Left ventricle myocardium inferior (tissue), 1 donor: ENCODE data around the gene BPIFB3. TPM values are rescaled to one million over a fixed set of nuclear protein-coding genes. Genes with fewer than 3 reads are reported as not detected.
"Not testable (repeated sequence)": the region's sequence is repeated elsewhere in the genome, so short reads cannot be mapped to it uniquely, and the experiment has no call there.

Experiments
- DNase-seq: peaks from one replicate; pipeline ENCODE4 v3.0.0-alpha.2; 2020
- H3K27ac ChIP-seq: fragments of 200-600 bp; replicated peaks from 2 replicates; pipeline ENCODE4 v1.8.0; 2021
- H3K27me3 ChIP-seq: fragments of 200-600 bp; 2 replicates; pipeline ENCODE4 v1.8.0; 2021; ENCODE audit warnings: low read depth
- H3K36me3 ChIP-seq: fragments of 200-600 bp; 2 replicates; pipeline ENCODE4 v1.8.0; 2021
- H3K4me1 ChIP-seq: fragments of 200-600 bp; 2 replicates; pipeline ENCODE4 v1.8.0; 2021
- H3K4me3 ChIP-seq: fragments of 200-600 bp; 2 replicates; pipeline ENCODE4 v1.8.0; 2021; ENCODE audit warnings: mild to moderate bottlenecking, moderate library complexity
- H3K9me3 ChIP-seq: fragments of 200-600 bp; replicated peaks from 2 replicates; pipeline ENCODE4 v1.8.0; 2021
- CTCF ChIP-seq: fragments of 200-600 bp; IDR thresholded peaks from 2 replicates; pipeline ENCODE4 v1.8.0; 2021; ENCODE audit warnings: antibody characterized with exemption, mild to moderate bottlenecking, borderline replicate concordance
- intact Hi-C: fragments of 100-400 bp; cut with micrococcal nuclease; formaldehyde crosslinking; loops from one replicate; pipeline ENCODE4 v1.11.0; 2022
- total RNA-seq: library from RNA; stranded (reverse); fragmentation: NEBNext Ultra II Directional; extraction: Animal tissue kit (Norgen Biotek cat#: 25700); gene quantifications from one replicate; pipeline ENCODE4 v1.2.1, GENCODE V29; 2021
- donor health status: DM: no; HTN: yes; CAD: no; lungs with severe emphysema.

The BPIFB3 gene
- total RNA-seq, 1 donor from 2014 or later: not detected

DNA sequence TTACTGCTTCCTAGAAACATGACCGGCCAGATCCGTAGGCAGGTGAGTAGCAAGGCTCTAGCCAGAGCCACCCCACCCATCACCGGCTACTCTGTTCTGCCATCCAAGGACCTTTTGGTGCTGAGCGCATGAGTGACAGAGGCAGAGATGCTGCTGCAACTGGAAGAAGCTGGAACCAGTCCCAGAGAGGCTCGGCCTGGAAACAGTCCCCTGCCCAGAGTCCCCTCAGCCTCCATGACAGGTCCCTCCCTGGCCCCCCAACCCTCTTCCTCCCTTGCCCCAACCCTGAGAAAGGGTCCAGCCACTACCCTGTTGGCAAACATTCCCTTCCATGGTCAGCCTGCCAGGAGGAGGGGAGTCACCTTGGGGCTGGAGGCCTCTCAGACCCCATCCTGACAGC is 57.6 kb downstream of the BPIFB3 start:
- no peaks in the 10 kb centered on the region for H3K4me1 ChIP-seq
- H3K9me3 ChIP-seq: no peaks in the 10 kb centered on the region
- no peak overlapping the region for H3K27ac ChIP-seq
- no peaks in the 10 kb centered on the region for H3K36me3 ChIP-seq
- intact Hi-C loops: no loop called here
- no peak for TF ChIP-seq CTCF
- no peak overlapping the region for H3K4me3 ChIP-seq
- peaks cover 17% of the 10 kb centered on the region for H3K27me3 ChIP-seq
- DNase-seq: no peak

DNA sequence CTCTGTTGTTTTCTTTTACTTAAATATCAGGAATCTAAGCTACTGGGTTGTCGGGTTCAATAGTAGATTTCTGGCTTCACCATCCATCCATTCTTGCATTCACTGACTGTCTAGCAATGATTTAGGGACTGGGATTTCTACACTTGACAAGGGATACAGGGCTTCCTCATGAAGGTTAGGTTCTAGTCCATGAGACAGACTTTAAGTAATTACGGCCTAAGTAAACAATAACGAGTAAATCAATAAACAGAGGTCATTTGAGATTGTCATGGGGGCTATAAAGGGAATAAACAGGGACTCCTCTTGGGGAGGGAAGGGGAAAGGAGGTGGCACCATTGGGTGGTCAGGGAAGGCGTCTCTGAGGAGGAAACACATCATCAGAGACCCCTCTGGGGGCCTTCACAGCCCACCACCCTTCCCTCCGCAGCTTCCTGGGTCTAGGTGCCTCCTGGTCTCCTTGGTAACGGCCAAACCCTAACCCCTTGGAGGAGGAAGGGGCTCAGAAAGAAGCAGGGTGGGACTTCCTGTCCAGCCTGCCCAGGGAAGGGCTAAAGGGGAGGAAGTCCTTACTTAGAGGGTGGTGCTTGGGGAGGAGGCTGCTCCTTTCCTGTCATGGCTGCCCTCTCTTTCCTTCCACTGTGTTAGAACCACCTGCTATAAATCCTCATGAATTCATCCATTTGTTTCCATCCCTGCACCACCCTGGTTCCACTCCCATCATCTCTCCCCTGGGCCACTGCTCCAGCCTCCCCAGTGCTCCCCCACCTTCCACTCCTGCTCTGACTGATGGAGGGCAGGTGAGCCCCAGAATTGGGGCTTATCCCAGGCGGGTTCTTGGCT is 59.1 kb downstream of the BPIFB3 start:
- H3K27ac ChIP-seq: no peak overlapping the region
- no peaks in the 10 kb centered on the region for H3K36me3 ChIP-seq
- peaks cover 14% of the 10 kb centered on the region for H3K27me3 ChIP-seq
- no peaks in the 10 kb centered on the region for H3K9me3 ChIP-seq
- H3K4me1 ChIP-seq: no peaks in the 10 kb centered on the region
- H3K4me3 ChIP-seq: no peak overlapping the region
- intact Hi-C loops: no loop called here
- no peak for DNase-seq
- no peak for TF ChIP-seq CTCF

GRCh38 chr20:33113387-33113908 is 59.7 kb downstream of the BPIFB3 start:
- H3K4me3 ChIP-seq: no peak overlapping the region
- no peak for DNase-seq
- intact Hi-C loops: no loop called here

DNA sequence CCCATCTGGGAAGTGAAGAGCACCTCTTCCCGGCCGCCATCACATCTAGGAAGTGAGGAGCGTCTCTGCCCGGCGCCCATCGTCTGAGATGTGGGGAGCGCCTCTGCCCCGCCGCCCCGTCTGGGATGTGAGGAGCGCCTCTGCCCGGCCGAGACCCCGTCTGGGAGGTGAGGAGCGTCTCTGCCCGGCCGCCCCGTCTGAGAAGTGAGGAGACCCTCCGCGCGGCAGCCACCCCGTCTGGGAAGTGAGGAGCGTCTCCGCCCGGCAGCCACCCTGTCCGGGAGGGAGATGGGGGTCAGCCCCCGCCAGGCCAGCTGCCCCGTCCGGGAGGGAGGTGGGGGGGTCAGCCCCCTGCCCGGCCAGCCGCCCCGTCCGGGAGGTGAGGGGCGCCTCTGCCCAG is 61.8 kb downstream of the BPIFB3 start:
- intact Hi-C loops, DNase-seq, H3K4me1 ChIP-seq, H3K36me3 ChIP-seq, H3K27ac ChIP-seq, H3K4me3 ChIP-seq: not testable (repeated sequence)
- H3K9me3 ChIP-seq: peaks cover 11% of the 10 kb centered on the region
- H3K27me3 ChIP-seq: peaks cover 20% of the 10 kb centered on the region

More at GRCh38 chr20:33113387-33113908, 59.7 kb downstream of the BPIFB3 start:
- no peaks in the 10 kb centered on the region for H3K36me3 ChIP-seq
- no peak for TF ChIP-seq CTCF
- H3K27me3 ChIP-seq: peaks cover 20% of the 10 kb centered on the region
- H3K4me1 ChIP-seq: no peaks in the 10 kb centered on the region
- no peaks in the 10 kb centered on the region for H3K9me3 ChIP-seq
- no peak overlapping the region for H3K27ac ChIP-seq

GRCh38 chr20:33119725-33120720 is 66.3 kb downstream of the BPIFB3 start:
- intact Hi-C loops: no loop called here
- Histone ChIP-seq H3K9me3 (peaks cover 12% of the 10 kb centered on the region), H3K27me3 (peaks cover 10% of the 10 kb centered on the region), H3K36me3 (no peaks in the 10 kb centered on the region), H3K4me3 (no peak overlapping the region), H3K4me1 (no peaks in the 10 kb centered on the region), H3K27ac (no peak overlapping the region)
- no peak for DNase-seq
- TF ChIP-seq CTCF: no peak
